Hematopoietic multipotent progenitor cell treated with erythropoietin and hydrocortisone succinate and interleukin-3 and kit ligand, for 17 days (in vitro differentiated cells): ENCODE data around the gene SYT2.

Experiments used
- DNase-seq: peaks from one replicate; pipeline ENCODE4 v3.0.0-alpha.2; 2015; ENCODE audit warnings: low spot score

The SYT2 gene

GRCh38 chr1:202679406-202680177 lies 30.7 kb downstream of the SYT2 start:
- DNase-seq = no peak

GRCh38 chr1:202677433-202677832 lies 32.8 kb downstream of the SYT2 start:
- no peak for DNase-seq

- DNase-seq = no peak
These were observed 36.7 kb downstream of the SYT2 start for GRCh38 chr1:202673531-202673930.

GRCh38 chr1:202671399-202671798 lies 38.9 kb downstream of the SYT2 start:
- no peak for DNase-seq

- DNase-seq = no peak
These were observed 44.8 kb downstream of the SYT2 start for GRCh38 chr1:202665417-202665816.

GRCh38 chr1:202664083-202664482 lies 46.2 kb downstream of the SYT2 start:
- no peak for DNase-seq

GRCh38 chr1:202663131-202663530 lies 47.1 kb downstream of the SYT2 start:
- DNase-seq = no peak

- DNase-seq = no peak
These were observed 48.2 kb downstream of the SYT2 start for GRCh38 chr1:202662081-202662480.

GRCh38 chr1:202661136-202661845 lies 49.0 kb downstream of the SYT2 start:
- DNase-seq = no peak

- DNase-seq = no peak
These were observed 50.3 kb downstream of the SYT2 start for GRCh38 chr1:202659974-202660373.

GRCh38 chr1:202659541-202659940 lies 50.7 kb downstream of the SYT2 start:
- no peak for DNase-seq

GRCh38 chr1:202658769-202659168 lies 51.5 kb downstream of the SYT2 start:
- DNase-seq = no peak

GRCh38 chr1:202658251-202658759 lies 51.9 kb downstream of the SYT2 start:
- DNase-seq = no peak

GRCh38 chr1:202656951-202657646 lies 53.2 kb downstream of the SYT2 start:
- no peak for DNase-seq

GRCh38 chr1:202656057-202656456 lies 54.2 kb downstream of the SYT2 start:
- DNase-seq = no peak

GRCh38 chr1:202654079-202654478 lies 56.2 kb downstream of the SYT2 start:
- DNase-seq = no peak

- no peak for DNase-seq
These were observed 60.5 kb downstream of the SYT2 start for GRCh38 chr1:202649553-202650392.

GRCh38 chr1:202648605-202649226 lies 61.5 kb downstream of the SYT2 start:
- no peak for DNase-seq

GRCh38 chr1:202645097-202645476 lies 65.2 kb downstream of the SYT2 start:
- no peak for DNase-seq

- no peak for DNase-seq
These were observed 65.8 kb downstream of the SYT2 start for GRCh38 chr1:202644219-202645096.
